GM21360 (cell line): Measurements from ENCODE around the gene TEX29.

Experiments
- ATAC-seq: cut with Tn5 transposase; IDR thresholded peaks from one replicate; pipeline ENCODE4 v1.9.1; 2021; ENCODE audit warnings: mild to moderate bottlenecking, moderate library complexity; ENCODE audit not compliant: unreplicated experiment

Gene TEX29

DNA sequence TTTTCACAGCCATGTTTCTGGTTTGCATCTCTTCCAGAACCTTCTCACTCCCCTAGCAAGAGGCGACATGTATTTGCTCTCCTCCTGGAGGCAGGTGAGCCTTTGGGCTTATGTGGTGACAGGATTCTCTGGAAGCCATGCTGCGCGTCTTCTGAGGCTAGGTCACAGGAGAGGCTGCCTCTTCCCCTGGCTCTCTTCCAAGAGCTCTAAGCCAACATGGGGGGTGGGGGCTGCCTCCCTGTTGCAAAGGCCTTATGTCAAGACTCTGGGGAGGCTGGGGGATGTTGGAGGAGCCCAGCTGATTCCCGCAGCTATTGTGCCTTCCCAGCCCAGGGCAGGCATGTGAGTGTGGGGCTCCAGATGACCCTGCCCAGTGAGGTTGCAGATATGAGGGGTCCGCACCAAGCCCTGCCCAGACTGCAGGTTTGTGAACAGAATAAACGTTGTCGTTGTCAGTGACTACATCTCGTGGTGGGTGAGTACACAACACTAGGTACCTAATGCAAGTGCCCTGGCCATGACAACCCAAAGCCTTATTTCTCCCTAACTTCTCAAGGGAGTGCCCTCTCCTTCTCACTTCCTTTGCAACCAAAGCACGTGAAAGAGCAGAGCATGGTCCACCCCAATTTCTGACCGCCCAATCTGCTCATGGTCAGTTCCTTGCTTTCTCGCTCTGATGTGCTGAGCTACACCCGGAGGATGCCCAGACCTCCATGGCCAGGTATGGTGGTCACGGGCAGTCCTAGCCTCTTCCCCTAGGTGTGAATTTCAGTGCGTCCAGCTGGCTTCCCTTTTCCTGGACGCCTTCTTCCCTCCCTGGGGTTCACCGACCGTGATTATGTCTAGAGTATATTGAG, 44.9 kb downstream of the TEX29 start:
- ATAC-seq: no peak

GRCh38 chr13:111367340-111367739, 46.9 kb downstream of the TEX29 start:
- ATAC-seq: no peak

GRCh38 chr13:111368091-111368490, 47.6 kb downstream of the TEX29 start:
- ATAC-seq: no peak

- no peak for ATAC-seq
Observed at GRCh38 chr13:111370147-111370546, 49.7 kb downstream of the TEX29 start.

GRCh38 chr13:111370570-111371535, 50.4 kb downstream of the TEX29 start:
- no peak for ATAC-seq

- ATAC-seq: no peak
Observed at GRCh38 chr13:111371720-111372119, 51.3 kb downstream of the TEX29 start.

DNA sequence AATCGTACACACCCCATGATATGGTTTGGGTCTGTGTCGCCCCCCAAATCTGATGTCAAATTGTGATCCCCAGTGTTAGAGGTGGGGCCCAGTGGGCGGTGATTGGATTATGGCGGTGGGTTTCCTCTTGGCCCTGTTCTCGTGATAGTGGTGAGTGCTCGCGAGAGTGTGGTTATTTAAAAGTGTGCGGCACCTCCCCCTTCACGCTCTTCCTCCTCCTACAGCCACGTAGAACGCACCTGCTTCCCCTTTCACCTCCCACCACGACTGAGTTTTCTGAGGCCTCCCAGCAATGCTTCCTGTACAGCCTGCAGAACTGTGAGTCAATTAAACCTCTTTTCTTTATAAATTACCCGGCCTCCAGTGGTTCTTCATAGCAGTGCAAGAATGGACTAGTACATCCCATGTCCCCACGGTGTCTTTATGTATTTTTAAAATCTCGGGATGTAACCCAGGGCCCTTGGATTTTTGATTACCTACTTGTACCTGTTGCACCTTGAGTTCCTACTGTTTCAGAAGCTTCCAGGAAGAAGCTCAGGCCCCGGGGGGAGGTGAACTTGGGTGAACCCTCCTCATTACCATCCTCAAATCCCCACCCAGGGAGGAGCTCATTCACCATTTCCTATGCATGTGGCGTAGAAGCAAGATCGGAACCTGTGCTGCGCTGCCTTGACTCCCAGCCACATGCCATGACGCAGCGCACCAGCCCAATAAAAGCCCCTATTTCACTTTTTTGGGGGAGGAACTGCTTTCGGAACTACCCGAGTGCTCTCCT, 52.4 kb downstream of the TEX29 start:
- ATAC-seq: no peak

GRCh38 chr13:111373486-111373885, 53.0 kb downstream of the TEX29 start:
- no peak for ATAC-seq

DNA sequence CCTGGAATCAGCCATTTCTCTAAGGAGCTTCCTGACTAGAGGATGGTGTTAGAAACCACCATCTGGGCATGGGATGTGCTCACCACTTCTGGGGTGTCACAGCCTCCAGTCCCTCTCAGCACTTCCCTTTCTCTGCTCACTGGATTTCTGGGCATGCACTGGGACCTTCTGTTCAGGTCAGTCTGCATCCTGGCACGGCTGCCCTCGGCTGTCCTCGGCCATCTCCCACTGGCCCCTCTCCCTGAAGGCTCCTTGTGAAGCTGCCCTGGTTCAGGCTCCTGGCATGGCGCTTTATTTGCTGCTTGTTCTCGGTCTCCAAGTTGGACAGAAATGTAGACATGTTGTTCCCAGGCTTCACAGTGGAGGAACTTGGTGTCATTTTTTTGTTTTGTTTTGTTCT, 60.0 kb downstream of the TEX29 start:
- ATAC-seq: no peak

GRCh38 chr13:111382411-111382810, 62.0 kb downstream of the TEX29 start:
- ATAC-seq: no peak

GRCh38 chr13:111382877-111383276, 62.4 kb downstream of the TEX29 start:
- no peak for ATAC-seq

DNA sequence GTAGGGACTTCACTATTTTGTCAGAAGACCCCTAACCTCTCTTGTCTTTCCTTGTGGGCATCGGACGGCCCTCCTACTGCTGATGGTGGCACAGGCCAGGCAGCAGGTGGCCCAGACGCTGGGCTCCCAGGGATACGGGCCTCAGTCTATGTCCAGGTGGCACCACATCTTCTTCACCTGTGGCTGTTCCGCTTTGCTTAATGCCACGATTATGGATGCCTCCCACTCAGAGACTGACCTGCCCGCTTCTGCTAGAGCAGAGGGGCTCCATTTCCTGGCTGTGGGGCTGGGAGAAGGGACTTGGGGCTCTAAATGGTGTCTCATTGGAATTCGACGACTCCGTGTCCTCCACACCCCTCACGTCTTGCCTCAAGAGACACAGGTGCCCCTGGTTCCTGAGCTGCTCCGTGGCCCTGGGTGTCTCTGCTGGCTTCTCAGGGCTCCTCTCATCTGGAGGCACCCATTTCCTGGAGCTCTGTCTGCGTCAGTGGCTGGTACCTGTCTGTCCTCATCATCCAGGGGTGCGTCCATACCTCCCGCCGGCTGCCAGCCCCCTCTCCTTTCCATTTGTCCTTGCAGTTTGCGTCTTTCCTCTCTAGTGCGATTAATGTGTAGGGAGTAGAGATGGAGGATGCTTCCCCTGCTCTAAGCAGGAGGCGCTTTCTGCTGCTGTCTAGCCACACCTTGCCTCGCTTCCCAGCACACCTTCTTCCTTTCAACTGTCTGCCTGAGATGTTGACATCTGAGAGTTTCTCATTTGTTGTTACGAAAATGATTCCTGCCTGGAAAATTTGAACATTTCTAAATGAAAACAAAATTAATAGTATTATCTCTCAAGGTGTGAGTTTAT, 63.4 kb downstream of the TEX29 start:
- no peak for ATAC-seq

- ATAC-seq: no peak
Observed at GRCh38 chr13:111384441-111385182, 64.2 kb downstream of the TEX29 start.

GRCh38 chr13:111385183-111385857, 64.9 kb downstream of the TEX29 start:
- ATAC-seq: no peak

GRCh38 chr13:111387026-111387871, 66.8 kb downstream of the TEX29 start:
- no peak for ATAC-seq

DNA sequence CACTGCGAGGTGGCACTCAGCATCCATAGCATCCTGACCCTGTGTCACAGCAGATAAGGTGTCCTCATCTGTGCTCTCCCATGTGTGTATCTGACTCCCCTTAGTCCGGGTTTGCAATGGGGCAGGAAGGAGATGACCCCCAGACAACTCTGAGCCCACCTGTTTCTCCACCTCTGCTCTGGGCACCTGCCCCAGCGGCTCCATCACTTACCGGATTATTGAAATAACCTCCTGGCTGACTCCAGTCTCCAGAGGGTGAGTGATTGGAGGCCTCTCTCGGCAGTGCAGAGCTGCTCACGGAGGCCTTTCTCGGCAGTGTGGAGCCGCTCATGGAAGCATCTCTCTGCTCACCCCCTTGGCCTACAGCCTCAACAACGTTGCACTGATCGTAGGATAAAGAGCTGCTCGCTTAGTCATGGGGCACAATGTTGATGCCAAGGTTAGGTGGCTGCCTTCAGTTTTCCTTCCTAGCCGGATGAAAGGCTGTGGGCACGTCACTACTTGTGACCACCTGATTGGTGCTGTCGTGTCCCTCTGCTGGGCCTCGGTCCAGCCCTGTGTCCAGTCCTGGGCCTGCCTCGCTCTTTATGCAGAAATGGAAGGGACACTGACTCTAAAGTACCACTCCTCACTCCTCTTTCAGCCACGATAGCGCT, 67.6 kb downstream of the TEX29 start:
- ATAC-seq: no peak

- no peak for ATAC-seq
Observed at GRCh38 chr13:111388851-111389500, 68.5 kb downstream of the TEX29 start.
